GM20000 (cell line): ENCODE data around the gene SCN4A.
"Not testable (repeated sequence)": the region's sequence is repeated elsewhere in the genome, so short reads cannot be mapped to it uniquely, and the experiment has no call there.

ENCODE experiments used
- DNase-seq: peaks from one replicate; pipeline ENCODE4 v3.0.0; 2012; ENCODE audit warnings: low spot score
- CTCF ChIP-seq: IDR thresholded peaks from 2 replicates; pipeline ENCODE4 v1.5.1; 2012; ENCODE audit warnings: mild to moderate bottlenecking, control low read depth; ENCODE audit errors: extremely low read depth, missing control alignments

SCN4A gene

GRCh38 chr17:63928966-63929695, 43.6 kb downstream of the SCN4A start:
- no peak for TF ChIP-seq CTCF
- no peak for DNase-seq

- DNase-seq = no peak
- TF ChIP-seq CTCF = no peak
Observed at GRCh38 chr17:63928172-63928666, 44.5 kb downstream of the SCN4A start.

- TF ChIP-seq CTCF = no peak
- DNase-seq = peak; percentile 14
Observed at GRCh38 chr17:63927464-63928171, 45.1 kb downstream of the SCN4A start.

GRCh38 chr17:63926164-63926563, 46.6 kb downstream of the SCN4A start:
- no peak for TF ChIP-seq CTCF
- no peak for DNase-seq

- TF ChIP-seq CTCF = no peak
- peak; percentile 26 for DNase-seq
Observed at GRCh38 chr17:63925615-63926014, 47.1 kb downstream of the SCN4A start.

GRCh38 chr17:63922402-63922801, 50.3 kb downstream of the SCN4A start:
- DNase-seq = not testable (repeated sequence)

- not testable (repeated sequence) for DNase-seq
Observed at GRCh38 chr17:63920779-63921178, 51.9 kb downstream of the SCN4A start.

DNA sequence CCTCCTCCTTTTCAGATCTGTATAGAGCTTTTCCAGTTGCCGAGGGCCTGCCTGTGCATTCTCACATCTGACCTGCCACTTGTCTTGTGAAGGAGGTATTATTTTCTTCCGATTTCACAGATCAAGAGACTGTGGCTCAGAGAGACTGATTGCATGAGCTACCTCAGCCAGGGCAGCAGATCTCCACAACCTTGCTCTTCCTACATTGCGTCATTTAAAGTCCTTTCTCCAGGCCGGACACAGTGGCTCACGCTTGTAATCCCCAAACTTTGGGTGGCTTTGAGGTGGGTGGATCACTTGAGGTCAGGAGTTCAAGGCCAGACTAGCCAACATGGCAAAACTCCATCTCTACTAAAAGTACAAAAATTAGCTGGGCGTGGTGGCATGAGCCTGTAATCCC, 52.7 kb downstream of the SCN4A start:
- DNase-seq = not testable (repeated sequence)

GRCh38 chr17:63919311-63919723, 53.4 kb downstream of the SCN4A start:
- peak; percentile 79 for DNase-seq
- TF ChIP-seq CTCF = peak; percentile 92

GRCh38 chr17:63918789-63919305, 53.9 kb downstream of the SCN4A start, which contains the start of gene GH1:
GH1 (minus strand) TSS chr17:63918839; CDS start chr17:63918776, 63 bp downstream.
- DNase-seq = not testable (repeated sequence)
